NT2/D1 (cell line): ENCODE results near the gene FCN3.

ENCODE experiments used
- DNase-seq: peaks from one replicate; pipeline ENCODE4 v3.0.0-alpha.2; 2011; ENCODE audit warnings: low read depth, low spot score
- H3K27me3 ChIP-seq: 2 replicates; pipeline ENCODE4 v1.6.0; 2011; ENCODE audit warnings: mild to moderate bottlenecking; ENCODE audit not compliant: insufficient read length, insufficient read depth
- H3K36me3 ChIP-seq: 2 replicates; pipeline ENCODE4 v1.6.1; 2011; ENCODE audit warnings: mild to moderate bottlenecking, low read length, mixed read lengths; ENCODE audit not compliant: insufficient read depth, insufficient read length
- H3K4me1 ChIP-seq: 2 replicates; pipeline ENCODE4 v1.5.1; 2011; ENCODE audit not compliant: insufficient read depth, insufficient read length
- H3K4me3 ChIP-seq: 2 replicates; pipeline ENCODE4 v1.5.1; 2011; ENCODE audit warnings: low read depth; ENCODE audit not compliant: insufficient read length
- H3K9ac ChIP-seq: 2 replicates; pipeline ENCODE4 v1.6.0; 2011; ENCODE audit warnings: low read depth; ENCODE audit not compliant: insufficient read length
- H3K9me3 ChIP-seq: 2 replicates; pipeline ENCODE4 v1.5.1; 2011; ENCODE audit warnings: mild to moderate bottlenecking, low read length; ENCODE audit not compliant: insufficient read depth
- SUZ12 ChIP-seq: IDR thresholded peaks from 2 replicates; pipeline ENCODE4 v1.6.1; 2011; ENCODE audit not compliant: insufficient read length, insufficient read depth; ENCODE audit errors: extremely low read depth
- YY1 ChIP-seq: IDR thresholded peaks from 2 replicates; pipeline ENCODE4 v1.6.1; 2011; ENCODE audit not compliant: insufficient read length, insufficient read depth
- ZNF274 ChIP-seq: IDR thresholded peaks from 2 replicates; pipeline ENCODE4 v1.6.1; 2011; ENCODE audit warnings: mild to moderate bottlenecking, low read depth, low read length

FCN3 gene

GRCh38 chr1:27363766-27364695, 10.6 kb downstream of the FCN3 start:
- peaks cover 35% of the 10 kb centered on the region for H3K36me3 ChIP-seq
- H3K27me3 ChIP-seq: peaks cover 5% of the 10 kb centered on the region
- H3K4me3 ChIP-seq: no peak overlapping the region
- no peaks in the 10 kb centered on the region for H3K9me3 ChIP-seq
- H3K4me1 ChIP-seq: peaks cover 29% of the 10 kb centered on the region
- no peak for DNase-seq
- TF ChIP-seq SUZ12 (no peak), ZNF274 (no peak), YY1 (no peak)
- no peak overlapping the region for H3K9ac ChIP-seq

- no peaks in the 10 kb centered on the region for H3K9me3 ChIP-seq
- H3K9ac ChIP-seq: no peak overlapping the region
- H3K27me3 ChIP-seq: peaks cover 20% of the 10 kb centered on the region
- no peak for DNase-seq
- TF ChIP-seq YY1 (no peak), ZNF274 (no peak), SUZ12 (no peak)
- peaks cover 49% of the 10 kb centered on the region for H3K36me3 ChIP-seq
- no peak overlapping the region for H3K4me3 ChIP-seq
- peaks cover 34% of the 10 kb centered on the region for H3K4me1 ChIP-seq
These were observed 13.1 kb downstream of the FCN3 start for GRCh38 chr1:27361553-27361952.

- DNase-seq: no peak
- Histone ChIP-seq H3K9ac (no peak overlapping the region), H3K4me1 (peaks cover 34% of the 10 kb centered on the region), H3K27me3 (peaks cover 20% of the 10 kb centered on the region), H3K36me3 (peaks cover 54% of the 10 kb centered on the region), H3K9me3 (no peaks in the 10 kb centered on the region), H3K4me3 (no peak overlapping the region)
- no peak for TF ChIP-seq SUZ12
- no peak for TF ChIP-seq YY1
- TF ChIP-seq ZNF274: no peak
These were observed 13.6 kb downstream of the FCN3 start for GRCh38 chr1:27361044-27361402.

- Histone ChIP-seq H3K9me3 (no peaks in the 10 kb centered on the region), H3K36me3 (peaks cover 60% of the 10 kb centered on the region), H3K27me3 (peaks cover 20% of the 10 kb centered on the region), H3K4me1 (peaks cover 34% of the 10 kb centered on the region), H3K9ac (no peak overlapping the region), H3K4me3 (no peak overlapping the region)
- no peak for DNase-seq
- no peak for TF ChIP-seq SUZ12
- no peak for TF ChIP-seq YY1
- TF ChIP-seq ZNF274: no peak
These were observed 14.2 kb downstream of the FCN3 start for GRCh38 chr1:27360159-27361043.

GRCh38 chr1:27359822-27360158, 14.8 kb downstream of the FCN3 start:
- Histone ChIP-seq H3K36me3 (peaks cover 64% of the 10 kb centered on the region), H3K9ac (no peak overlapping the region), H3K4me3 (no peak overlapping the region), H3K27me3 (peaks cover 20% of the 10 kb centered on the region), H3K9me3 (no peaks in the 10 kb centered on the region), H3K4me1 (peaks cover 28% of the 10 kb centered on the region)
- TF ChIP-seq SUZ12 (no peak), YY1 (no peak), ZNF274 (no peak)
- DNase-seq: no peak

- Histone ChIP-seq H3K4me1 (peaks cover 22% of the 10 kb centered on the region), H3K4me3 (no peak overlapping the region), H3K27me3 (peaks cover 20% of the 10 kb centered on the region), H3K36me3 (peaks cover 65% of the 10 kb centered on the region), H3K9me3 (no peaks in the 10 kb centered on the region), H3K9ac (no peak overlapping the region)
- DNase-seq: no peak
- no peak for TF ChIP-seq ZNF274
These were observed 15.7 kb downstream of the FCN3 start for GRCh38 chr1:27358928-27359313.
